ENCODE data around the gene IQGAP2.
A peak's percentile ranks its signal among the peaks of the same experiment; 100 is the strongest.

IQGAP2 gene

GRCh38 chr5:76637490-76637889 is 234.4 kb downstream of the IQGAP2 start:
- peaks cover 4% of the 10 kb centered on the region; the same call in 1 of the 2 replicates for H3K79me2 ChIP-seq (ENCODE audit: insufficient read depth, low read length)
- H3K27me3 ChIP-seq (ENCODE audit: insufficient read depth, low read length, poor library complexity, severe bottlenecking), result no peaks in the 10 kb centered on the region
- H3K9ac ChIP-seq (ENCODE audit: low read depth, low read length, poor library complexity, severe bottlenecking), result no peak overlapping the region
- H3K36me3 ChIP-seq (ENCODE audit: insufficient read depth, low read length), result peaks cover 60% of the 10 kb centered on the region
- H3K9me3 ChIP-seq (ENCODE audit: insufficient read depth, low read depth, low read length), result no peaks in the 10 kb centered on the region
- peaks cover 10% of the 10 kb centered on the region for H3K4me1 ChIP-seq (ENCODE audit: insufficient read depth, low read length, poor library complexity, severe bottlenecking)
- H4K20me1 ChIP-seq (ENCODE audit: insufficient read depth, low read length, poor library complexity, severe bottlenecking), result no peaks in the 10 kb centered on the region
- TF ChIP-seq CTCF (conservative IDR thresholded peaks at IDR 0.05; ENCODE audit: low read length), result no peak
- TF ChIP-seq EZH2phosphoT487 (IDR thresholded peaks at IDR 0.05; ENCODE audit: borderline replicate concordance), result no peak
- H3K4me3 ChIP-seq (ENCODE audit: low read length, poor library complexity, severe bottlenecking), result no peak overlapping the region
- no peak overlapping the region for H3K4me2 ChIP-seq (ENCODE audit: low read depth, low read length, poor library complexity, severe bottlenecking)
- no peak overlapping the region for H2AFZ ChIP-seq (ENCODE audit: low read length)
- H3F3A ChIP-seq (ENCODE audit: low read depth), result no peaks in the 10 kb centered on the region
- H3K9me2 ChIP-seq (replicated peaks; ENCODE audit: low read depth, low read length), result no peaks in the 10 kb centered on the region

- Histone ChIP-seq H3K4me2 (ENCODE audit: low read depth, low read length, poor library complexity, severe bottlenecking) (no peak overlapping the region), H3K79me2 (ENCODE audit: insufficient read depth, low read length) (no peaks in the 10 kb centered on the region), H3K36me3 (ENCODE audit: insufficient read depth, low read length) (peaks cover 64% of the 10 kb centered on the region), H3K27me3 (ENCODE audit: insufficient read depth, low read length, poor library complexity, severe bottlenecking) (no peaks in the 10 kb centered on the region), H4K20me1 (ENCODE audit: insufficient read depth, low read length, poor library complexity, severe bottlenecking) (no peaks in the 10 kb centered on the region), H3K9ac (ENCODE audit: low read depth, low read length, poor library complexity, severe bottlenecking) (no peak overlapping the region), H3F3A (ENCODE audit: low read depth) (no peaks in the 10 kb centered on the region), H3K4me1 (ENCODE audit: insufficient read depth, low read length, poor library complexity, severe bottlenecking) (peaks cover 10% of the 10 kb centered on the region), H3K4me3 (ENCODE audit: low read length, poor library complexity, severe bottlenecking) (no peak overlapping the region), H2AFZ (ENCODE audit: low read length) (no peak overlapping the region), H3K9me2 (replicated peaks; ENCODE audit: low read depth, low read length) (no peaks in the 10 kb centered on the region), H3K9me3 (ENCODE audit: insufficient read depth, low read depth, low read length) (no peaks in the 10 kb centered on the region)
- TF ChIP-seq EZH2phosphoT487 (IDR thresholded peaks at IDR 0.05; ENCODE audit: borderline replicate concordance) (no peak), CTCF (conservative IDR thresholded peaks at IDR 0.05; ENCODE audit: low read length) (no peak)
Measured at GRCh38 chr5:76638479-76638878, 235.4 kb downstream of the IQGAP2 start.

- H3K4me1 ChIP-seq (ENCODE audit: insufficient read depth, low read length, poor library complexity, severe bottlenecking), result no peaks in the 10 kb centered on the region
- TF ChIP-seq CTCF (conservative IDR thresholded peaks at IDR 0.05; ENCODE audit: low read length), result peak; percentile 97
- no peak for TF ChIP-seq EZH2phosphoT487 (IDR thresholded peaks at IDR 0.05; ENCODE audit: borderline replicate concordance)
Measured at GRCh38 chr5:76641514-76642120, 238.5 kb downstream of the IQGAP2 start.

More at GRCh38 chr5:76641514-76642120, 238.5 kb downstream of the IQGAP2 start:
- H3K9me3 ChIP-seq (ENCODE audit: insufficient read depth, low read depth, low read length), result no peaks in the 10 kb centered on the region
- no peak overlapping the region for H3K4me2 ChIP-seq (ENCODE audit: low read depth, low read length, poor library complexity, severe bottlenecking)
- no peaks in the 10 kb centered on the region for H3K79me2 ChIP-seq (ENCODE audit: insufficient read depth, low read length)
- peaks cover 66% of the 10 kb centered on the region for H3K36me3 ChIP-seq (ENCODE audit: insufficient read depth, low read length)
- no peaks in the 10 kb centered on the region for H3K9me2 ChIP-seq (replicated peaks; ENCODE audit: low read depth, low read length)
- no peaks in the 10 kb centered on the region for H3K27me3 ChIP-seq (ENCODE audit: insufficient read depth, low read length, poor library complexity, severe bottlenecking)
- H3K4me3 ChIP-seq (ENCODE audit: low read length, poor library complexity, severe bottlenecking), result no peak overlapping the region
- no peaks in the 10 kb centered on the region for H3F3A ChIP-seq (ENCODE audit: low read depth)
- H2AFZ ChIP-seq (ENCODE audit: low read length), result no peak overlapping the region
- H3K9ac ChIP-seq (ENCODE audit: low read depth, low read length, poor library complexity, severe bottlenecking), result no peak overlapping the region
- no peaks in the 10 kb centered on the region for H4K20me1 ChIP-seq (ENCODE audit: insufficient read depth, low read length, poor library complexity, severe bottlenecking)
